Left ventricle myocardium inferior (tissue), 1 donor: Measurements from ENCODE around the gene KIF22. TPM values are rescaled to one million over a fixed set of nuclear protein-coding genes. Genes with fewer than 3 reads are reported as not detected.
A peak's percentile ranks its signal among the peaks of the same experiment; 100 is the strongest.
"Not testable (repeated sequence)": the region's sequence is repeated elsewhere in the genome, so short reads cannot be mapped to it uniquely, and the experiment has no call there.

Experiments
- DNase-seq: peaks from one replicate; pipeline ENCODE4 v3.0.0-alpha.2; 2020
- H3K27ac ChIP-seq: fragments of 200-600 bp; replicated peaks from 2 replicates; pipeline ENCODE4 v1.8.0; 2021
- H3K27me3 ChIP-seq: fragments of 200-600 bp; 2 replicates; pipeline ENCODE4 v1.8.0; 2021; ENCODE audit warnings: low read depth
- H3K36me3 ChIP-seq: fragments of 200-600 bp; 2 replicates; pipeline ENCODE4 v1.8.0; 2021
- H3K4me1 ChIP-seq: fragments of 200-600 bp; 2 replicates; pipeline ENCODE4 v1.8.0; 2021
- H3K4me3 ChIP-seq: fragments of 200-600 bp; 2 replicates; pipeline ENCODE4 v1.8.0; 2021; ENCODE audit warnings: mild to moderate bottlenecking, moderate library complexity
- H3K9me3 ChIP-seq: fragments of 200-600 bp; replicated peaks from 2 replicates; pipeline ENCODE4 v1.8.0; 2021
- CTCF ChIP-seq: fragments of 200-600 bp; IDR thresholded peaks from 2 replicates; pipeline ENCODE4 v1.8.0; 2021; ENCODE audit warnings: antibody characterized with exemption, mild to moderate bottlenecking, borderline replicate concordance
- intact Hi-C: fragments of 100-400 bp; cut with micrococcal nuclease; formaldehyde crosslinking; loops from one replicate; pipeline ENCODE4 v1.11.0; 2022
- total RNA-seq: library from RNA; stranded (reverse); fragmentation: NEBNext Ultra II Directional; extraction: Animal tissue kit (Norgen Biotek cat#: 25700); gene quantifications from one replicate; pipeline ENCODE4 v1.2.1, GENCODE V29; 2021
- donor health status: DM: no; HTN: yes; CAD: no; lungs with severe emphysema.

Gene KIF22
- total RNA-seq, 1 donor from 2014 or later = 46.9 TPM

DNA sequence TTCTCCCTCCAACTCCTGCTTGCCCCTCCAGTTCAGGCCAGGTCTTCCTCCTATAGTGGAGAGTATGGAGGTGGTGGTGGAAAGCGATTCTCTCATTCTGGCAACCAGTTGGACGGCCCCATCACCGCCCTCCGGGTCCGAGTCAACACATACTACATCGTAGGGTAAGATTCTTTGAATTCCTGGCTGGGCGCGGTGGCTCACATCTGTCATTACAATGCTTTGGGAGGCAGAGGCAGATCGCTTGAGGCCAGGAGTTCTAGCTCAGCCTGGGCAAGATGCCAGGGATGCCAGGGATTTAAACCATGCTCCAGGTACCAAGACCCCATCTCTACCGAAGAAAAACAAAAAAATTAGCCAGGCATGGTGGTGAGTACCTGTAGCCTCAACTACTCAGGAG, 11.1 kb upstream of the KIF22 start:
- no peak for TF ChIP-seq CTCF
- Histone ChIP-seq H3K4me3 (no peak overlapping the region), H3K36me3 (no peaks in the 10 kb centered on the region), H3K9me3 (no peaks in the 10 kb centered on the region), H3K4me1 (no peaks in the 10 kb centered on the region), H3K27ac (no peak overlapping the region), H3K27me3 (peaks cover 28% of the 10 kb centered on the region)
- no peak for DNase-seq
- intact Hi-C loops = no loop called here

DNA sequence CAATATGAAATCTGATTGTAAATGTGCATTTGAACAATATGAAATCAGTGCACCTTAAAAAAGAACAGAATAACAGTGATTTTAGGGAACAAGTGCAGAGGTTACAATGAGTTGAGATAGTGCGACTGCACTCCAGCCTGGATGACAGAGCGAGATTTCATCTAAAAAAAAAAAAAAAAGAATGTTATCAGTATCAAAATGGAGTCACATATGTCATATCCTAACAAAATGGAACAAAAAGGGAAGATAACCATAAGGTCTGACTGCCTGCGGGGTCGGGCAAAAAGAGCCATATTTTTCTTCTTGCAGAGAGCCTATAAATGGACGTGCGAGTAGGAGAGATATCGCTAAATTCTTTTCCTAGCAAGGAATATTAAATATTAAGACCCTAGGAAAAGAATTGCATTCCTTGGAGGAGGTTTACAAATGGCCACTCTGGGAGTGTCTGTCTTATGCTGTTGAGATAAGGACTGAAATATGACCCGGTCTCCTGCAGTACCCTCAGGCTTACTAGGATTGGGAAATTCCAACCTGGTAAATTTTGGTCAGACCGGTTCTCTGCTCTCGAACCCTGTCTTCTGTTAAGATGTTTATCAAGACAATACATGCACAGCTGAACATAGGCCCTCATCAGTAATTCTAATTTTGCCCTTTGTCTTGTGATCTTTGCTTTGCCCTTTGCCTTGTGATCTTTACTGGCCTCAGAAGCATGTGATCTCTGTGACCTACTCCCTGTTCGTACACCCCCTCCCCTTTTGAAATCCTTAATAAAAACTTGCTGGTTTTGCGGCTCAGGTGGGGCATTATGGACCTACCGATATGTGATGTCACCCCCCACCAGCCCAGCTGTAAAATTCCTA, 7.2 kb upstream of the KIF22 start:
- H3K27me3 ChIP-seq = peaks cover 20% of the 10 kb centered on the region
- intact Hi-C loops, H3K27ac ChIP-seq, H3K4me3 ChIP-seq, DNase-seq, H3K36me3 ChIP-seq, H3K9me3 ChIP-seq: not testable (repeated sequence)
- H3K4me1 ChIP-seq = peaks cover 11% of the 10 kb centered on the region

DNA sequence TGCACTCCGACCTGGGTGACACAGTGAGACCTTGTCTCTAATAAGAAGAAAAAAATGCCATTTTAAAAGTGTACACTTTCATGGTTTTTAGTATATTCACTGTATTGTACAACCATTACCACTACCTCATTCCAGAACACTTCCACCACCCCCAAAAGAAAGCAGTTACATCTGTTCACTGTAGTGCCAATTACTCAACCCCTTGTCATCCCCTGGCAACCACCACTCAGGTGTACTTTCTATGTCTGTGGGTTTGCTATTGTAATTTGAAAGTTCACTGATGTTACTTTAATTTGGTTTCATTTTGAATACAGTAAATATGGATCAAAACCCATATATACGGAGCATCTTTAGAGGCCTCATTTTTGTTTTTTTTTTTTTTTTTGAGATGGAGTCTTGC, 6.4 kb upstream of the KIF22 start:
- H3K27ac ChIP-seq = no peak overlapping the region
- H3K4me3 ChIP-seq = no peak overlapping the region
- H3K36me3 ChIP-seq = no peaks in the 10 kb centered on the region
- no peak for DNase-seq
- peaks cover 11% of the 10 kb centered on the region for H3K4me1 ChIP-seq
- intact Hi-C loops = no loop called here
- TF ChIP-seq CTCF = no peak
- H3K9me3 ChIP-seq = no peaks in the 10 kb centered on the region
- peaks cover 12% of the 10 kb centered on the region for H3K27me3 ChIP-seq

GRCh38 chr16:29784901-29785500, 5.5 kb upstream of the KIF22 start:
- Histone ChIP-seq H3K9me3 (no peaks in the 10 kb centered on the region), H3K4me3 (peak overlapping the region; percentile 53), H3K4me1 (peaks cover 17% of the 10 kb centered on the region), H3K27ac (peak overlapping the region; percentile 34), H3K36me3 (no peaks in the 10 kb centered on the region), H3K27me3 (peaks cover 3% of the 10 kb centered on the region)
- DNase-seq = peak; percentile 79
- TF ChIP-seq CTCF = peak; percentile 92
- intact Hi-C loops = no loop called here

- H3K4me3 ChIP-seq, H3K36me3 ChIP-seq, H3K27me3 ChIP-seq, intact Hi-C loops, H3K9me3 ChIP-seq, DNase-seq, H3K27ac ChIP-seq: not testable (repeated sequence)
- peaks cover 33% of the 10 kb centered on the region for H3K4me1 ChIP-seq
These were observed 3.4 kb upstream of the KIF22 start for GRCh38 chr16:29787155-29787554.

- DNase-seq = no peak
- no peaks in the 10 kb centered on the region for H3K27me3 ChIP-seq
- no peaks in the 10 kb centered on the region for H3K9me3 ChIP-seq
- no peaks in the 10 kb centered on the region for H3K36me3 ChIP-seq
- H3K27ac ChIP-seq = peak overlapping the region; percentile 94
- intact Hi-C loops = no loop called here
- peak overlapping the region; percentile 93 for H3K4me3 ChIP-seq
- no peak for TF ChIP-seq CTCF
- H3K4me1 ChIP-seq = peaks cover 32% of the 10 kb centered on the region
These were observed 772 bp upstream of the KIF22 start for GRCh38 chr16:29789775-29790182.
